Gastroesophageal sphincter (tissue), 3 donors: ENCODE measurements around the gene CSPG4.

Experiments used
- EP300 ChIP-seq: sonication (generic); formaldehyde crosslinking; IDR thresholded peaks from one replicate; pipeline ENCODE4 v1.6.1; 2017; ENCODE audit warnings: antibody characterized with exemption, mild to moderate bottlenecking
- POLR2A ChIP-seq, 2 donors: fragments of 450-650 bp; IDR thresholded peaks; one replicate each; pipeline ENCODE4 v1.6.1; 2017; ENCODE audit warnings: antibody characterized with exemption in 2 of 2, mild to moderate bottlenecking in 2 of 2, moderate library complexity in 1 of 2
- POLR2AphosphoS5 ChIP-seq: sonication (generic); formaldehyde crosslinking; IDR thresholded peaks from one replicate; pipeline ENCODE4 v1.6.1; 2017; ENCODE audit warnings: antibody characterized with exemption
- TF ChIP-seq, protein P1 (sequence below), 4 experiments: fragments of 200-600 bp in 2 of 4; fragments of 450-650 bp in 2 of 4; sonication (generic) in 1 of 4; IDR thresholded peaks; one replicate each; pipeline ENCODE4 v1.5.1; 2017 to 2019; ENCODE audit warnings: antibody characterized with exemption in 4 of 4, mild to moderate bottlenecking in 2 of 4, moderate library complexity in 2 of 4

GRCh38 chr15:75727031-75727531, 14.4 kb upstream of the CSPG4 start:
- TF ChIP-seq, protein P1, sequence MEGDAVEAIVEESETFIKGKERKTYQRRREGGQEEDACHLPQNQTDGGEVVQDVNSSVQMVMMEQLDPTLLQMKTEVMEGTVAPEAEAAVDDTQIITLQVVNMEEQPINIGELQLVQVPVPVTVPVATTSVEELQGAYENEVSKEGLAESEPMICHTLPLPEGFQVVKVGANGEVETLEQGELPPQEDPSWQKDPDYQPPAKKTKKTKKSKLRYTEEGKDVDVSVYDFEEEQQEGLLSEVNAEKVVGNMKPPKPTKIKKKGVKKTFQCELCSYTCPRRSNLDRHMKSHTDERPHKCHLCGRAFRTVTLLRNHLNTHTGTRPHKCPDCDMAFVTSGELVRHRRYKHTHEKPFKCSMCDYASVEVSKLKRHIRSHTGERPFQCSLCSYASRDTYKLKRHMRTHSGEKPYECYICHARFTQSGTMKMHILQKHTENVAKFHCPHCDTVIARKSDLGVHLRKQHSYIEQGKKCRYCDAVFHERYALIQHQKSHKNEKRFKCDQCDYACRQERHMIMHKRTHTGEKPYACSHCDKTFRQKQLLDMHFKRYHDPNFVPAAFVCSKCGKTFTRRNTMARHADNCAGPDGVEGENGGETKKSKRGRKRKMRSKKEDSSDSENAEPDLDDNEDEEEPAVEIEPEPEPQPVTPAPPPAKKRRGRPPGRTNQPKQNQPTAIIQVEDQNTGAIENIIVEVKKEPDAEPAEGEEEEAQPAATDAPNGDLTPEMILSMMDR (IDR thresholded peaks at IDR 0.05): no peak
- TF ChIP-seq POLR2AphosphoS5 (no peak), POLR2A (IDR thresholded peaks at IDR 0.05) (no peak), EP300 (no peak)
